GM21423 (cell line): Measurements from ENCODE around the gene PDSS2.

Source experiments
- ATAC-seq: cut with Tn5 transposase; IDR thresholded peaks from one replicate; pipeline ENCODE4 v1.9.1; 2021; ENCODE audit warnings: mild to moderate bottlenecking, moderate library complexity; ENCODE audit not compliant: unreplicated experiment

The PDSS2 gene

GRCh38 chr6:107103082-107103481 is 356.3 kb downstream of the PDSS2 start:
- no peak for ATAC-seq
